H9 (cell line): ENCODE measurements around the gene MTHFS. TPM values are rescaled to one million over a fixed set of nuclear protein-coding genes. Genes with fewer than 3 reads are reported as not detected.

Source experiments
- DNase-seq: peaks from one replicate; pipeline ENCODE4 v3.0.0-alpha.2; 2017
- H2AFZ ChIP-seq: one replicate; pipeline ENCODE4 v1.6.1; 2013; ENCODE audit warnings: mild to moderate bottlenecking, low read length, control low read depth, moderate library complexity
- H2AK5ac ChIP-seq: 2 replicates; pipeline ENCODE4 v1.6.1; 2013; ENCODE audit warnings: low read length, control low read depth, mixed read lengths; ENCODE audit not compliant: insufficient read length
- H2BK120ac ChIP-seq: one replicate; pipeline ENCODE4 v1.6.1; 2013; ENCODE audit warnings: low read depth, mild to moderate bottlenecking, low read length, control low read depth, inconsistent platforms; ENCODE audit not compliant: poor library complexity, severe bottlenecking
- H2BK12ac ChIP-seq: 2 replicates; pipeline ENCODE4 v1.6.1; 2013; ENCODE audit warnings: low read length, control low read depth, mixed read lengths, low read depth; ENCODE audit not compliant: insufficient read length
- H2BK15ac ChIP-seq: 2 replicates; pipeline ENCODE4 v1.6.1; 2013; ENCODE audit warnings: low read depth, low read length, control low read depth
- H2BK20ac ChIP-seq: one replicate; pipeline ENCODE4 v1.6.1; 2013; ENCODE audit warnings: low read depth, mild to moderate bottlenecking, low read length, control low read depth, inconsistent platforms; ENCODE audit not compliant: poor library complexity, severe bottlenecking
- H2BK5ac ChIP-seq: 2 replicates; pipeline ENCODE4 v1.6.1; 2013; ENCODE audit warnings: low read length, control low read depth, mixed read lengths; ENCODE audit not compliant: insufficient read length
- H3K14ac ChIP-seq: 2 replicates; pipeline ENCODE4 v1.6.1; 2013; ENCODE audit warnings: low read length, control low read depth; ENCODE audit not compliant: insufficient read depth
- H3K18ac ChIP-seq: 2 replicates; pipeline ENCODE4 v1.6.1; 2013; ENCODE audit warnings: low read depth, mild to moderate bottlenecking, mixed read lengths, low read length, control low read depth; ENCODE audit not compliant: insufficient read length
- H3K23ac ChIP-seq: 2 replicates; pipeline ENCODE4 v1.6.1; 2013; ENCODE audit warnings: low read length, control low read depth, mixed read lengths, low read depth; ENCODE audit not compliant: insufficient read length
- H3K23me2 ChIP-seq: 2 replicates; pipeline ENCODE4 v1.6.1; 2013; ENCODE audit warnings: low read depth, mild to moderate bottlenecking, mixed read lengths, low read length, control low read depth; ENCODE audit not compliant: insufficient read length, poor library complexity, severe bottlenecking
- H3K27ac ChIP-seq: 2 replicates; pipeline ENCODE4 v1.5.1; 2013; ENCODE audit warnings: low read length, control low read depth, mixed read lengths, low read depth; ENCODE audit not compliant: insufficient read length
- H3K27me3 ChIP-seq: 2 replicates; pipeline ENCODE4 v1.6.1; 2013; ENCODE audit warnings: low read length, control low read depth, inconsistent platforms; ENCODE audit not compliant: insufficient read depth
- H3K4ac ChIP-seq: 2 replicates; pipeline ENCODE4 v1.6.1; 2013; ENCODE audit warnings: low read depth, mild to moderate bottlenecking, control low read depth, inconsistent platforms, low read length, moderate library complexity
- H3K4me1 ChIP-seq: 2 replicates; pipeline ENCODE4 v1.6.1; 2013; ENCODE audit warnings: low read length, control low read depth, inconsistent platforms; ENCODE audit not compliant: insufficient read depth
- H3K4me2 ChIP-seq: 2 replicates; pipeline ENCODE4 v1.6.1; 2013; ENCODE audit warnings: low read length, control low read depth, mixed read lengths; ENCODE audit not compliant: insufficient read length, insufficient read depth
- H3K56ac ChIP-seq: 2 replicates; pipeline ENCODE4 v1.6.1; 2013; ENCODE audit warnings: low read depth, mild to moderate bottlenecking, mixed read lengths, low read length, control low read depth; ENCODE audit not compliant: insufficient read length
- H3K79me1 ChIP-seq: 2 replicates; pipeline ENCODE4 v1.6.1; 2013; ENCODE audit warnings: low read depth, mild to moderate bottlenecking, moderate library complexity, low read length, control low read depth, inconsistent platforms; ENCODE audit not compliant: insufficient read depth, poor library complexity, severe bottlenecking
- H3K79me2 ChIP-seq: 2 replicates; pipeline ENCODE4 v1.6.1; 2013; ENCODE audit warnings: low read length, control low read depth, inconsistent platforms; ENCODE audit not compliant: insufficient read depth
- H3K9ac ChIP-seq: 2 replicates; pipeline ENCODE4 v1.6.1; 2013; ENCODE audit warnings: low read length, control low read depth, mixed read lengths; ENCODE audit not compliant: insufficient read length; ENCODE audit errors: extremely low read depth
- H3K9me3 ChIP-seq: one replicate; pipeline ENCODE4 v1.6.1; 2013; ENCODE audit warnings: low read depth, low read length, inconsistent platforms; ENCODE audit not compliant: control insufficient read depth
- H3T11ph ChIP-seq: one replicate; pipeline ENCODE4 v1.6.1; 2013; ENCODE audit warnings: mild to moderate bottlenecking, low read length, control low read depth, inconsistent platforms
- H4K20me1 ChIP-seq: one replicate; pipeline ENCODE4 v1.6.1; 2013; ENCODE audit not compliant: control insufficient read depth, insufficient read length, insufficient read depth
- H4K5ac ChIP-seq: 2 replicates; pipeline ENCODE4 v1.6.1; 2013; ENCODE audit warnings: low read depth, mild to moderate bottlenecking, mixed read lengths, low read length, control low read depth; ENCODE audit not compliant: insufficient read length
- H4K8ac ChIP-seq: replicated peaks from 2 replicates; pipeline ENCODE4 v1.6.1; 2013; ENCODE audit warnings: low read length, control low read depth, mixed read lengths, low read depth; ENCODE audit not compliant: insufficient read length
- H4K91ac ChIP-seq: 2 replicates; pipeline ENCODE4 v1.6.1; 2013; ENCODE audit warnings: low read depth, mild to moderate bottlenecking, moderate library complexity, mixed read lengths, low read length, control low read depth; ENCODE audit not compliant: insufficient read length
- H3K27ac Mint-ChIP-seq, 3 experiments: 2 replicates in 2 of 3; 3 replicates in 1 of 3; pipeline ENCODE4 v1.8.0; 2020 to 2021; ENCODE audit warnings: mixed read lengths in 3 of 3, mild to moderate bottlenecking in 1 of 3, moderate library complexity in 1 of 3
- H3K27me3 Mint-ChIP-seq: 2 replicates; pipeline ENCODE4 v1.8.0; 2021; ENCODE audit warnings: low read depth, mild to moderate bottlenecking, moderate library complexity, mixed read lengths
- H3K36me3 Mint-ChIP-seq, 3 experiments: 2 replicates in 2 of 3; 3 replicates in 1 of 3; pipeline ENCODE4 v1.8.0; 2020 to 2021; ENCODE audit warnings: low read depth in 3 of 3, mixed read lengths in 3 of 3; ENCODE audit not compliant: insufficient read depth in 1 of 3
- H3K4me1 Mint-ChIP-seq, 2 experiments: 2 replicates each; pipeline ENCODE4 v1.8.0; 2020; ENCODE audit warnings: mixed read lengths in 2 of 2
- H3K4me3 Mint-ChIP-seq, 2 experiments: 2 replicates in 1 of 2; 3 replicates in 1 of 2; pipeline ENCODE4 v1.8.0; 2020 to 2021; ENCODE audit warnings: mild to moderate bottlenecking in 2 of 2, mixed read lengths in 2 of 2, moderate library complexity in 1 of 2
- H3K9me3 Mint-ChIP-seq, 2 experiments: 2 replicates in 1 of 2; 3 replicates in 1 of 2; pipeline ENCODE4 v1.8.0; 2020; ENCODE audit warnings: mild to moderate bottlenecking in 2 of 2, mixed read lengths in 2 of 2, moderate library complexity in 1 of 2
- CTCF ChIP-seq: fragments of 200-600 bp; sonication (generic); conservative IDR thresholded peaks from 3 replicates; pipeline ENCODE4 v1.8.0; 2021; ENCODE audit warnings: antibody characterized with exemption, mild to moderate bottlenecking
- WGBS: extraction: QIAGEN DNeasy Blood & Tissue Kit; methylation state at CpG from one replicate; pipeline ENCODE4 v1.1.7; 2013; ENCODE audit warnings: missing lambda C conversion rate, low lambda C conversion rate, mixed read lengths; ENCODE audit not compliant: insufficient read length; ENCODE audit errors: extremely low coverage; 5-methylcytosine and 5-hydroxymethylcytosine counted together
- total RNA-seq: library from RNA; stranded (reverse); gene quantifications from 2 replicates; pipeline ENCODE4 v1.2.1, GENCODE V29; 2021

MTHFS gene
- total RNA-seq, 1 experiment from 2014 or later: 36.9 TPM

DNA sequence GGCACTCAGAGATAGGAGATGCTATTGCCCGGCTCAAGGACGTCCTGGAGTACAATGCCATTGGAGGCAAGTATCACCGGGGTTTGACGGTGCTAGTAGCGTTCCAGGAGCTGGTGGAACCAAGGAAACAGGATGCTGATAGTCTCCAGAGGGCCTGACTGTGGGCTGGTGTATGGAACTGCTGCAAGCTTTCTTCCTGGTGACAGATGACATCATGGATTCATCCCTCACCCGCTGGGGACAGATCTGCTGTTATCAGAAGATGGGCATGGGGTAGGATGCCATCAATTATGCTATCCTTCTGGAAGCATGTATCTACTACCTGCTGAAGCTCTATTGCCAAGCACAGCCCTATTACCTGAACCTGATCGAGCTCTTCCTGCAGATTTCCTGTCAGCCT, 47.8 kb upstream of the MTHFS start:
- no peak overlapping the region for H2AFZ ChIP-seq
- H4K5ac ChIP-seq: no peak overlapping the region

More for the DNA sequence above, 47.8 kb upstream of the MTHFS start:
- H3K36me3 Mint-ChIP-seq: no peaks in the 10 kb centered on the region
- no peak overlapping the region for H3K27ac Mint-ChIP-seq
- H2BK12ac ChIP-seq: no peak overlapping the region
- H3K79me2 ChIP-seq: no peaks in the 10 kb centered on the region
- H3K9ac ChIP-seq: no peak overlapping the region
- H3K4me2 ChIP-seq: no peak overlapping the region
- H3T11ph ChIP-seq: no peak overlapping the region
- H3K9me3 Mint-ChIP-seq: no peaks in the 10 kb centered on the region
- no peaks in the 10 kb centered on the region for H3K9me3 ChIP-seq
- no peak overlapping the region for H2BK15ac ChIP-seq
- H3K4me1 ChIP-seq: no peaks in the 10 kb centered on the region; the same call in 1 of the 2 replicates
- H3K14ac ChIP-seq: no peak overlapping the region
- H4K20me1 ChIP-seq: no peaks in the 10 kb centered on the region
- H3K4me3 Mint-ChIP-seq: no peak overlapping the region
- no peak for DNase-seq
- no peak for TF ChIP-seq CTCF
- H2BK20ac ChIP-seq: no peak overlapping the region
- H2AK5ac ChIP-seq: no peak overlapping the region
- no CpG with 5 or more reads among the region's 7 CpGs for WGBS
- H3K79me1 ChIP-seq: no peaks in the 10 kb centered on the region
- H3K56ac ChIP-seq: no peak overlapping the region
- peaks cover 1% of the 10 kb centered on the region for H3K27me3 Mint-ChIP-seq
- H3K27me3 ChIP-seq: no peaks in the 10 kb centered on the region
- no peaks in the 10 kb centered on the region for H3K23me2 ChIP-seq
- no peaks in the 10 kb centered on the region for H3K4me1 Mint-ChIP-seq
- no peak overlapping the region for H3K23ac ChIP-seq
- H2BK120ac ChIP-seq: no peak overlapping the region
- H3K18ac ChIP-seq: no peak overlapping the region
- no peak overlapping the region for H2BK5ac ChIP-seq
- H4K8ac ChIP-seq: no peak overlapping the region
- no peak overlapping the region for H3K4ac ChIP-seq
- H4K91ac ChIP-seq: no peak overlapping the region
- H3K27ac ChIP-seq: no peak overlapping the region
